Measurements from ENCODE around the gene TGFB1I1. TPM values are rescaled to one million over a fixed set of nuclear protein-coding genes. Genes with fewer than 3 reads are reported as not detected.

Gene TGFB1I1
- total RNA-seq, 1 experiment from 2014 or later: 4.3 TPM

DNA sequence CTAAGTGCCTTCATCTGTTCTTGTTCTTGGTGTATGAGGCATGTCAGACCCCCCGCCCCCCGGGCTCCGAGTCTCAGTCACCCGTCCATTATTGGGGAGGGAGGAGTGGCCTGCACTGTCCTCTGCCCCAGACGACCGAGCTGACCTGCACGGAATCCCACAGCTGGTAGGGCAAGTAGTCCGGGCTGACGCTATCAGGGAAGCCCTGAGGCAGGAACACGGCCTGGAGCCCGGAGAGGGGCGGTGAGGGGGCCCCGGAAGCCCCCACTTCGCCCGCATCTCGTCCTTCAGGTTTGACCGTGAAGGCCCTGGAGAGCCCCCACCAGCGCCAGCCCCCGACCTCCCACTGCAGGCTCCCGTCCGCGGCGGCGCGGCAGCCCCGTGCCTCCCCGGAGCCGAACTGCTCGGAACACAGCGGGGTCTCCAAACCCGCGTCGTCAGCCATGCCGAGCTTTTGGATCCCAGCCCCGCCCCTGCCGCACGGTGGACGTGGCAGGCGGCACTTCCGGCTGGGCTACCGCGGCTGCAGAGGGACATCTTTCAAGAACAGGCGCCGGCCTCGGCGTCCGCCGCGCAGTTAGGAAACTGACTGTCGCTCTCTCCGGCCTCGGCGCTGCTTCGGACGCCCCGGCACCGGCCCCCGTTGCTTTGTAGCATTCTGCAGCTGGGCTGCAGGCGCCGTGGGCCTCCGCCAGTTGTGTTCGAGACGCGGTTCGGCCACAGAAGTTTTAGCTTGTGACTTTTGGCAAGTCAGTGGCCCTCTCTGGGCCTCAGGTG, 36.2 kb downstream of the TGFB1I1 start, which contains the start of gene RUSF1 (continued):
- TF ChIP-seq ETV6 (CRISPR knock-in tag; IDR thresholded peaks at IDR 0.05) (peak; percentile 89), ESRRA (CRISPR knock-in tag; IDR thresholded peaks at IDR 0.05; ENCODE audit: borderline replicate concordance) (no peak), EMX1 (CRISPR knock-in tag; IDR thresholded peaks at IDR 0.05) (no peak), ZBTB21 (CRISPR knock-in tag; IDR thresholded peaks at IDR 0.05; ENCODE audit: borderline replicate concordance) (no peak), NR3C1 (CRISPR knock-in tag; conservative IDR thresholded peaks at IDR 0.05; ENCODE audit: low read depth) (no peak), TEAD4 (CRISPR knock-in tag; IDR thresholded peaks at IDR 0.05) (peak; percentile 48; the same call in 1 of the 2 replicates), TCF7 (CRISPR knock-in tag; IDR thresholded peaks at IDR 0.05; ENCODE audit: low read depth) (no peak), ZNF232 (CRISPR knock-in tag; IDR thresholded peaks at IDR 0.05) (peak; percentile 70; the same call in 1 of the 2 replicates), JAZF1 (CRISPR knock-in tag; IDR thresholded peaks at IDR 0.05) (no peak), SP1 (CRISPR knock-in tag; conservative IDR thresholded peaks at IDR 0.05) (peak; percentile 87), HMGA2 (CRISPR knock-in tag; IDR thresholded peaks at IDR 0.05) (no peak), TEAD1 (CRISPR knock-in tag; IDR thresholded peaks at IDR 0.05) (peak; percentile 83; the same call in 1 of the 2 replicates)
- TF ChIP-seq, protein P1, sequence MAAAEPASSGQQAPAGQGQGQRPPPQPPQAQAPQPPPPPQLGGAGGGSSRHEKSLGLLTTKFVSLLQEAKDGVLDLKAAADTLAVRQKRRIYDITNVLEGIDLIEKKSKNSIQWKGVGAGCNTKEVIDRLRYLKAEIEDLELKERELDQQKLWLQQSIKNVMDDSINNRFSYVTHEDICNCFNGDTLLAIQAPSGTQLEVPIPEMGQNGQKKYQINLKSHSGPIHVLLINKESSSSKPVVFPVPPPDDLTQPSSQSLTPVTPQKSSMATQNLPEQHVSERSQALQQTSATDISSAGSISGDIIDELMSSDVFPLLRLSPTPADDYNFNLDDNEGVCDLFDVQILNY (CRISPR knock-in tag; IDR thresholded peaks at IDR 0.05): no peak
- TF ChIP-seq, protein P2, sequence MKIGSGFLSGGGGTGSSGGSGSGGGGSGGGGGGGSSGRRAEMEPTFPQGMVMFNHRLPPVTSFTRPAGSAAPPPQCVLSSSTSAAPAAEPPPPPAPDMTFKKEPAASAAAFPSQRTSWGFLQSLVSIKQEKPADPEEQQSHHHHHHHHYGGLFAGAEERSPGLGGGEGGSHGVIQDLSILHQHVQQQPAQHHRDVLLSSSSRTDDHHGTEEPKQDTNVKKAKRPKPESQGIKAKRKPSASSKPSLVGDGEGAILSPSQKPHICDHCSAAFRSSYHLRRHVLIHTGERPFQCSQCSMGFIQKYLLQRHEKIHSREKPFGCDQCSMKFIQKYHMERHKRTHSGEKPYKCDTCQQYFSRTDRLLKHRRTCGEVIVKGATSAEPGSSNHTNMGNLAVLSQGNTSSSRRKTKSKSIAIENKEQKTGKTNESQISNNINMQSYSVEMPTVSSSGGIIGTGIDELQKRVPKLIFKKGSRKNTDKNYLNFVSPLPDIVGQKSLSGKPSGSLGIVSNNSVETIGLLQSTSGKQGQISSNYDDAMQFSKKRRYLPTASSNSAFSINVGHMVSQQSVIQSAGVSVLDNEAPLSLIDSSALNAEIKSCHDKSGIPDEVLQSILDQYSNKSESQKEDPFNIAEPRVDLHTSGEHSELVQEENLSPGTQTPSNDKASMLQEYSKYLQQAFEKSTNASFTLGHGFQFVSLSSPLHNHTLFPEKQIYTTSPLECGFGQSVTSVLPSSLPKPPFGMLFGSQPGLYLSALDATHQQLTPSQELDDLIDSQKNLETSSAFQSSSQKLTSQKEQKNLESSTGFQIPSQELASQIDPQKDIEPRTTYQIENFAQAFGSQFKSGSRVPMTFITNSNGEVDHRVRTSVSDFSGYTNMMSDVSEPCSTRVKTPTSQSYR (CRISPR knock-in tag; IDR thresholded peaks at IDR 0.05): no peak
- TF ChIP-seq, protein P3, sequence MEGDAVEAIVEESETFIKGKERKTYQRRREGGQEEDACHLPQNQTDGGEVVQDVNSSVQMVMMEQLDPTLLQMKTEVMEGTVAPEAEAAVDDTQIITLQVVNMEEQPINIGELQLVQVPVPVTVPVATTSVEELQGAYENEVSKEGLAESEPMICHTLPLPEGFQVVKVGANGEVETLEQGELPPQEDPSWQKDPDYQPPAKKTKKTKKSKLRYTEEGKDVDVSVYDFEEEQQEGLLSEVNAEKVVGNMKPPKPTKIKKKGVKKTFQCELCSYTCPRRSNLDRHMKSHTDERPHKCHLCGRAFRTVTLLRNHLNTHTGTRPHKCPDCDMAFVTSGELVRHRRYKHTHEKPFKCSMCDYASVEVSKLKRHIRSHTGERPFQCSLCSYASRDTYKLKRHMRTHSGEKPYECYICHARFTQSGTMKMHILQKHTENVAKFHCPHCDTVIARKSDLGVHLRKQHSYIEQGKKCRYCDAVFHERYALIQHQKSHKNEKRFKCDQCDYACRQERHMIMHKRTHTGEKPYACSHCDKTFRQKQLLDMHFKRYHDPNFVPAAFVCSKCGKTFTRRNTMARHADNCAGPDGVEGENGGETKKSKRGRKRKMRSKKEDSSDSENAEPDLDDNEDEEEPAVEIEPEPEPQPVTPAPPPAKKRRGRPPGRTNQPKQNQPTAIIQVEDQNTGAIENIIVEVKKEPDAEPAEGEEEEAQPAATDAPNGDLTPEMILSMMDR (IDR thresholded peaks at IDR 0.05): no peak
- TF ChIP-seq, protein P4, sequence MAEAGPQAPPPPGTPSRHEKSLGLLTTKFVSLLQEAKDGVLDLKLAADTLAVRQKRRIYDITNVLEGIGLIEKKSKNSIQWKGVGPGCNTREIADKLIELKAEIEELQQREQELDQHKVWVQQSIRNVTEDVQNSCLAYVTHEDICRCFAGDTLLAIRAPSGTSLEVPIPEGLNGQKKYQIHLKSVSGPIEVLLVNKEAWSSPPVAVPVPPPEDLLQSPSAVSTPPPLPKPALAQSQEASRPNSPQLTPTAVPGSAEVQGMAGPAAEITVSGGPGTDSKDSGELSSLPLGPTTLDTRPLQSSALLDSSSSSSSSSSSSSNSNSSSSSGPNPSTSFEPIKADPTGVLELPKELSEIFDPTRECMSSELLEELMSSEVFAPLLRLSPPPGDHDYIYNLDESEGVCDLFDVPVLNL (CRISPR knock-in tag; IDR thresholded peaks at IDR 0.05; ENCODE audit: borderline replicate concordance, low read depth): no peak
- TF ChIP-seq, protein P5, sequence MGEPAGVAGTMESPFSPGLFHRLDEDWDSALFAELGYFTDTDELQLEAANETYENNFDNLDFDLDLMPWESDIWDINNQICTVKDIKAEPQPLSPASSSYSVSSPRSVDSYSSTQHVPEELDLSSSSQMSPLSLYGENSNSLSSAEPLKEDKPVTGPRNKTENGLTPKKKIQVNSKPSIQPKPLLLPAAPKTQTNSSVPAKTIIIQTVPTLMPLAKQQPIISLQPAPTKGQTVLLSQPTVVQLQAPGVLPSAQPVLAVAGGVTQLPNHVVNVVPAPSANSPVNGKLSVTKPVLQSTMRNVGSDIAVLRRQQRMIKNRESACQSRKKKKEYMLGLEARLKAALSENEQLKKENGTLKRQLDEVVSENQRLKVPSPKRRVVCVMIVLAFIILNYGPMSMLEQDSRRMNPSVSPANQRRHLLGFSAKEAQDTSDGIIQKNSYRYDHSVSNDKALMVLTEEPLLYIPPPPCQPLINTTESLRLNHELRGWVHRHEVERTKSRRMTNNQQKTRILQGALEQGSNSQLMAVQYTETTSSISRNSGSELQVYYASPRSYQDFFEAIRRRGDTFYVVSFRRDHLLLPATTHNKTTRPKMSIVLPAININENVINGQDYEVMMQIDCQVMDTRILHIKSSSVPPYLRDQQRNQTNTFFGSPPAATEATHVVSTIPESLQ (CRISPR knock-in tag; IDR thresholded peaks at IDR 0.05): no peak
- TF ChIP-seq, protein P6, sequence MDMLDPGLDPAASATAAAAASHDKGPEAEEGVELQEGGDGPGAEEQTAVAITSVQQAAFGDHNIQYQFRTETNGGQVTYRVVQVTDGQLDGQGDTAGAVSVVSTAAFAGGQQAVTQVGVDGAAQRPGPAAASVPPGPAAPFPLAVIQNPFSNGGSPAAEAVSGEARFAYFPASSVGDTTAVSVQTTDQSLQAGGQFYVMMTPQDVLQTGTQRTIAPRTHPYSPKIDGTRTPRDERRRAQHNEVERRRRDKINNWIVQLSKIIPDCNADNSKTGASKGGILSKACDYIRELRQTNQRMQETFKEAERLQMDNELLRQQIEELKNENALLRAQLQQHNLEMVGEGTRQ (CRISPR knock-in tag; IDR thresholded peaks at IDR 0.05): no peak
- TF ChIP-seq, protein P7, sequence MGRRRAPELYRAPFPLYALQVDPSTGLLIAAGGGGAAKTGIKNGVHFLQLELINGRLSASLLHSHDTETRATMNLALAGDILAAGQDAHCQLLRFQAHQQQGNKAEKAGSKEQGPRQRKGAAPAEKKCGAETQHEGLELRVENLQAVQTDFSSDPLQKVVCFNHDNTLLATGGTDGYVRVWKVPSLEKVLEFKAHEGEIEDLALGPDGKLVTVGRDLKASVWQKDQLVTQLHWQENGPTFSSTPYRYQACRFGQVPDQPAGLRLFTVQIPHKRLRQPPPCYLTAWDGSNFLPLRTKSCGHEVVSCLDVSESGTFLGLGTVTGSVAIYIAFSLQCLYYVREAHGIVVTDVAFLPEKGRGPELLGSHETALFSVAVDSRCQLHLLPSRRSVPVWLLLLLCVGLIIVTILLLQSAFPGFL (CRISPR knock-in tag; IDR thresholded peaks at IDR 0.05; ENCODE audit: borderline replicate concordance): no peak

Data from WTC11 (cell line).